NCI-H146 treated with DMSO at 0.1 percent for 48 hours (cell line): ENCODE measurements around the gene TXLNA.
A peak's percentile ranks its signal among the peaks of the same experiment; 100 is the strongest.

Experiments used
- DNase-seq: peaks from one replicate; lab custom pipeline; 2025; ENCODE audit not compliant: unreplicated experiment; lab: John Stamatoyannopoulos, UW

Gene TXLNA

GRCh38 chr1:32208469-32208868 is 29.0 kb downstream of the TXLNA start:
- DNase-seq: no peak

DNA sequence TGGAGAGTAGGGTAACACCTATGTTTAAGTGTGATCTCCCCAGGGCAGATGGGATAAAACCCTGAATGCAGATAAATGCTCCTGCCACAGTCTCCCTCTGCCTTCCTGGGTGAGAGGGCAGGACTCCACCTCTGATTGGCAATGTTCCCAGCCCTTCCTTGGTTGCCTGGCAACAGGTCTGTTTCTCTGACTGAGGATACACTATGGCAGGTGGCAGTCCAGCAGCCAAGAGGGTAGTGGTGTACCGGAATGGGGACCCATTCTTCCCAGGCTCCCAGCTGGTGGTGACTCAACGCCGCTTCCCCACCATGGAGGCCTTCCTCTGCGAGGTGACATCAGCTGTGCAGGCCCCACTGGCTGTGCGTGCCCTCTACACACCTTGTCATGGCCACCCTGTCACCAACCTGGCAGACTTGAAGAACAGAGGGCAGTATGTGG is 29.4 kb downstream of the TXLNA start, which contains the start of gene DCDC2B:
Gene DCDC2B, plus strand, starts transcription at position 199 of the 438 bp plus-strand sequence. Its CDS starts 5 bp downstream, at position 204.
- peak; percentile 27 for DNase-seq

DNA sequence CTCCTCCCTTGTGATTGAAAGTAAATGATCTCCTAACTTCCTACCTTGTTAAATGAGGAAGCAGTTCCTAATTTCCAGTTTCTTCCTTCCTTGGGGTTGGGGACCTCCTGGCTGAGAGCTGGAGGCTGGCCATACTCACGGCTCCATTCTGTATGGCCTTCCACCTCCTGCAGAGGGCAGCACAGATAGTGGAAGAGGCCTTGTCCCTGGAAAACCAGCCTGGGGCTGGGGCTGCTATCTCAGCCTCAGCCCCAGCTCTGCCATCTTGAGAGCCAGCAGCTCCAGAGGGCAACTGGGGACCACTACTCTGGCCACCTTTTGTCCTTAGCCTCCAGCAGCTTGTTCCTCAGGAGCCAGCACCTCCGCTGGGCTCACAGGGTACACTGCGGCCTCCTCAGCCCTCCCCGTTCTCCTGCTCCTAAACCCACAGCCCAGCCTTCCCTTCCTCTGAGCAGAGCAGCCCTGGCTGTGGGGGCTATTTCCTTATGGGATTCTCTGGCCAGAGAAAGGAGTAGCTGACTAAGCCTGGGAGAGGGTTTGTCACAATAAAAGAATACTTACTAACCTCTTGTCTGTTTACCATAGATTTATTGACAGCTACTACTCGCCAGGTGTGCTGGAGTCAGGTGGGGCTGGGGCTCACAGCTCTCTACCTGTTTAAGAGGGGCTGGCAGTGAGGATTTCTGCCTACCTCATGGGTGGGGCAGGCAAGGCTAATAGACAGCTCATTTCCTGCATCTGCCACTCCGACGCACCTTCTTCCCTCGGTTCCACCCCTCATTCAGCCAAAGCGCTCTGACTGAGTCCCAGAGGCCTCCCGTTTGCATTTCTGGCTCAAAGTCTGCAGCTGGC is 36.4 kb downstream of the TXLNA start:
- no peak for DNase-seq

GRCh38 chr1:32216566-32216965 is 37.1 kb downstream of the TXLNA start:
- DNase-seq: no peak

- DNase-seq: no peak
Observed at GRCh38 chr1:32219022-32219421, 39.5 kb downstream of the TXLNA start.

DNA sequence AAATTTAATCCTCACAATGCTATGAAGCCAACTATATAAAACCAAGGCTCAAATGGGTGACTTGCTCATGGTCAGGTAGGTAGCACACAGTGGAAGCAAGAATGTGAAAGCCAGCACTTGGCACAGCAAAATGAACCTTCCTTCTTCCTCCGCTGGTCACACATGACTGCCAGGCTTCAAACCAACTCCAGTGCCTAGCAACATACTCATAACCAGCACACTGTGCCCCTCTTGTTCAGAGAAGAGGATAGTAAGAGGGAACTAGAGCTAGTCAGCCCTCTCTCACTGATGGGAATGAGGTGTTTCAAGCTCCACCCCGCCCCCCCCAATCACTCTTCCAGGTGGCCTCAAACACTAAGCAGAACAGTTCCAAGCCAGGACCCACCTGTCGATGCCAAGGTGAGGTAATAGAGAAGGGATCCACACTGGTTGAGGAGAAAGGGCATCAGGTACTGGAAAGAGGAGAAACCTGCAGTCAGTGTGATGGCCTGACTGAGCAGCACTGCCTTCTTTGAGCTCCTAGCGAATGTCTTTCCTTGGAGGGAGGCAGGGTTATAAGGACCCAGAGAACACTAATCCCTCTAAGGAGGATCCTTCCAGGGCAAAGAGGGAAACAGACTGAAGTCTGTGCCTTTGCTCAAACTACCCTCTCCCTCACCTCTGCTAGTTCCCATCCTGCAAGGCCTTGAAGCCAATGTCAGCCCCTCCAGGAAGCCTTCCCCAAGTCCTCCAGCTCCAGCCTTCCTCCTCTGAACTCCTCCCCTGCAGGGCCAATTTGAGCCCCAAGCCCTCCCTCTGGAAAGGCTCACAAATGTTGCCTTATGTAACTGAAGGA is 41.5 kb downstream of the TXLNA start:
- no peak for DNase-seq

GRCh38 chr1:32221581-32221979 is 42.1 kb downstream of the TXLNA start:
- no peak for DNase-seq

DNA sequence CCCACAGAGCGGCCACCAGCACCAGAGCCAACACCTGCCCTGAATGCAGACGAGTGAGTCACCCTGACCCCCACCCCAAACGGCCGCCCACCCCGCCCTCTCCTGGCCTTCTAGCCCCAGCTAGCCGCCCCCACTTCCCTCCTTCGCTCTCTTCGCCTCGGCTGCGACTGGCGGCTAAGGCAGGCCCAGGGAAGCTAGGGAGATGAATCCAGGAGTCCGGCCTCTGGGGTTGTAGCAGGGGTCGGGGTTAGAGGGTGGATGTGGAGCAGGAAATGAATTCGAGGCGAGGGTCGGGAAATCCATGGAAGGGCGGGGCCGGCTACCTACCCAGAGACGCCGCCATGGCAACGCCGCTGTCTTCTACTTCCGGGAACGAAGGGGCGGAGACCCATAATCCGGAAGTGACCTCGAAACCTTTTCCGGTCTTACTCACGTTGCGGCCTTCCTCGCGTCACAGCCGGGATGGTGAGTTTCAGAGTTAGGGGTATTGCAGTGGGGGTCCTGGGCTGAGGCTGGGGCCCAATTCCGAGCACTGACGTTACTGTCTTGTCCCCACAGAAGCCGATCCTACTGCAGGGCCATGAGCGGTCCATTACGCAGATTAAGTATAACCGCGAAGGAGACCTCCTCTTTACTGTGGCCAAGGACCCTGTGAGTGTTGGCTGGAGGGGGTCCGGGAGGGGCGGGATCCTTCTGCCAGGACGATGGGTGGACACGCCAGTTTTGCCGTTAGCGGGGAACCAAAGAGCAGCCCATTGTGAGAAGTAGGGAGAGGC is 42.7 kb downstream of the TXLNA start, which contains the start of the genes EIF3I and TMEM234:
Gene EIF3I, plus strand, starts transcription at position 428 of the 776 bp plus-strand sequence. Its CDS starts 35 bp downstream, at position 463.
Gene TMEM234, minus strand, starts transcription at position 374 of the 776 bp plus-strand sequence. Its CDS starts 31 bp downstream, at position 343.
- DNase-seq: peak; percentile 61

DNA sequence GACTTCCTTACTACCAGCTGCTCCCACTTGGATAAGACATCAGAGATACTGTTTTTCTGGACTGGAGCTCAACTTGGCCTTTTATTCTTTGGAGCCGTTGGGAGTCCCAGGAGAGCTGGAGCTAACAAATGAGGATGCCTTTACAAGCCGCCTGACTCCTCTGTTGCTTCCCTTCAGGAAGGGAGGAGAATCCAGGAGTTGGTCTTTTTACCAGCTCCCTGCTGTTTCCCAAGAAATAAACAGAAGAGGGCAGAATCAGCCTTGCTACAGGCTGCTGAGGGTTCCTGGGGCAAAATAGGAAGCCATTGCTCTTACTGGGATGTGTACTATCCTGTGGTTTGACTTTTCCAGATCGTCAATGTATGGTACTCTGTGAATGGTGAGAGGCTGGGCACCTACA is 44.2 kb downstream of the TXLNA start:
- no peak for DNase-seq

DNA sequence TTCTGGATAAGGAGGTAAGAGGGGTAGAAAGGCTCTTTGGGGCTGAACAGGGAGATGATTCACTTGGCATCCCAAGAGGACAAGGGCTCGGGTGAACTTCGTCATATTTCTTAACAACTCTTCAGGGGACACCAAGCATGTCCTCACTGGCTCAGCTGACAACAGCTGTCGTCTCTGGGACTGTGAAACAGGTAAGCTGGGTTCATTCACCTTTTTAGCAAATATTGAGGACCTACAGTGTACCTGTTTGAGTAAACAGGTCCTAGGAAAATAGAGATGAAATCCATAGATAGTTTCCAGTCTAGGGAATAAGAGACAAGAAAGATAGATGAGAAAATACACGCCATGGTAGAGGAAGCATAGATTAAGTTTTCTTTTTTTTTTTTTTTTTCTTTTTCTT is 44.8 kb downstream of the TXLNA start:
- DNase-seq: no peak

DNA sequence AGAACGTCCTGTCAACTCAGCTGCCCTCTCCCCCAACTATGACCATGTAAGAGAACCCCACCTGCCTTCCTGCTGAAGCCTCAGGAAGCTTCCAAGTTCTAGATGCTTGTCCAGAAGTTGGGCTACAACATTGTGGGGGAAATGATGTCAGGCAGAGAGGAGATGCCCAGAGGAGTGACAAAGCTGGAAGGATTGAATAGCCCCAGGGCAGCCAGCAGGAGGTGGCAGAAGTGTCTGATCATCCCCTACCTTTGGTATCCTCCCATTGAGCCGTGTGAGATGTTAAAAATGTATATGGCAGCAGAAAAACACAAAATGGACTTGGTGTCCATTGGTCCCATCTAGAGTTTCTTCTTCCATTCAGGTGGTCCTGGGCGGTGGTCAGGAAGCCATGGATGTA is 49.3 kb downstream of the TXLNA start:
- DNase-seq: no peak

- DNase-seq: no peak
Observed at GRCh38 chr1:32231843-32232432, 52.5 kb downstream of the TXLNA start.

DNA sequence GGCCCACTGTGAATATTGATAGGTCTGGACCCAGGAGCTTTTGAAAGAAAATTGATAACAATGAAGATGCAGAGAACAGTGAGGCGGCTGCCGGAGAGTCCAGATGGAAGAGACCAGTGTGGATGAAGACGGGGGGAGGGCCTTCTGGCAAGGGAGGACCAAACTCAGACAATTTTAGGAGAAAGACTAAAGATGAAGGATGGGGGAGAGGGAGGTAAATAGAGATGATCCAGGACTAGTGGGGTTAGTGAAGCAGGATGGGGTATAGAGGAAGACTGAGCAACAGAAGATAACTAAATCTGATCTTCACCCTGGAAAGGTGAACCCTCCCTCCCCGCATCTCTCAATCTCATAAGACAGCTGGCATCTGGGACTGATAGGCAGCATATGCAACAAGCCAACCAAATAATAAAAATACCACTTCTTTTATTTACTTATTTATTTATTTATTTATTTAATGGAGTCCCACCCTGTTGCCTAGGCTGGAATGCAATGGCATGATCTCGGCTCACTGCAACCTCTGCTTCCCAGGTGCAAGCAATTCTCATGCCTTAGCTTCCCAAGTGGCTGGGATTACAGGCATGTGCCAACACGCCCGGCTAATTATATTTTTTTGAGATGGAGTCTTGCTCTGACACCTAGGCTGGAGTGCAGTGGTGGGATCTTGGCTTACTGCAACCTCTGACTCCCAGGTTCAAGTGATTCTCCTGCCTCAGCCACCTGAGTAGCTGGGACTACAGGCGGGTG is 53.3 kb downstream of the TXLNA start:
- DNase-seq: no peak

- DNase-seq: no peak
Observed at GRCh38 chr1:32234792-32235191, 55.3 kb downstream of the TXLNA start.

GRCh38 chr1:32239337-32239736 is 59.9 kb downstream of the TXLNA start:
- DNase-seq: no peak

- DNase-seq: no peak
Observed at GRCh38 chr1:32239790-32240139, 60.3 kb downstream of the TXLNA start.

GRCh38 chr1:32240140-32240951 is 60.9 kb downstream of the TXLNA start:
- DNase-seq: peak; percentile 83

- DNase-seq: peak; percentile 48
Observed at GRCh38 chr1:32241001-32241763, 61.7 kb downstream of the TXLNA start.
